Chondrocyte (in vitro differentiated cells): Measurements from ENCODE around the gene SP6. TPM values are rescaled to one million over a fixed set of nuclear protein-coding genes. Genes with fewer than 3 reads are reported as not detected.
A peak's percentile ranks its signal among the peaks of the same experiment; 100 is the strongest.

Experiments
- DNase-seq: peaks from one replicate; pipeline ENCODE4 v3.0.0; 2021; ENCODE audit warnings: mixed read lengths, low spot score
- H3K27ac Mint-ChIP-seq: one replicate; pipeline ENCODE4 v1.8.0; 2021; ENCODE audit warnings: mild to moderate bottlenecking, moderate library complexity, mixed read lengths; ENCODE audit not compliant: unreplicated experiment
- H3K27me3 Mint-ChIP-seq: 2 replicates; pipeline ENCODE4 v1.8.0; 2021; ENCODE audit warnings: low read depth, mixed read lengths
- H3K36me3 Mint-ChIP-seq: 2 replicates; pipeline ENCODE4 v1.8.0; 2021; ENCODE audit warnings: low read depth, mixed read lengths
- H3K4me1 Mint-ChIP-seq: 2 replicates; pipeline ENCODE4 v1.8.0; 2021; ENCODE audit warnings: low read depth, mild to moderate bottlenecking, mixed read lengths
- H3K4me3 Mint-ChIP-seq: one replicate; pipeline ENCODE4 v1.8.0; 2021; ENCODE audit warnings: mild to moderate bottlenecking, moderate library complexity, mixed read lengths; ENCODE audit not compliant: unreplicated experiment
- H3K9me3 Mint-ChIP-seq: 2 replicates; pipeline ENCODE4 v1.8.0; 2021; ENCODE audit warnings: low read depth, mixed read lengths
- total RNA-seq: library from RNA; stranded (reverse); gene quantifications from 3 replicates; pipeline ENCODE4 v1.2.1, GENCODE V29; 2021
- TF ChIP-seq, protein P1 (sequence below): fragments of 200-600 bp; sonication (generic); IDR thresholded peaks from 2 replicates; pipeline ENCODE4 v1.5.0; 2021; ENCODE audit warnings: antibody characterized with exemption, mild to moderate bottlenecking, moderate library complexity

SP6 gene
- total RNA-seq, 1 donor from 2014 or later = 0.05 TPM

DNA sequence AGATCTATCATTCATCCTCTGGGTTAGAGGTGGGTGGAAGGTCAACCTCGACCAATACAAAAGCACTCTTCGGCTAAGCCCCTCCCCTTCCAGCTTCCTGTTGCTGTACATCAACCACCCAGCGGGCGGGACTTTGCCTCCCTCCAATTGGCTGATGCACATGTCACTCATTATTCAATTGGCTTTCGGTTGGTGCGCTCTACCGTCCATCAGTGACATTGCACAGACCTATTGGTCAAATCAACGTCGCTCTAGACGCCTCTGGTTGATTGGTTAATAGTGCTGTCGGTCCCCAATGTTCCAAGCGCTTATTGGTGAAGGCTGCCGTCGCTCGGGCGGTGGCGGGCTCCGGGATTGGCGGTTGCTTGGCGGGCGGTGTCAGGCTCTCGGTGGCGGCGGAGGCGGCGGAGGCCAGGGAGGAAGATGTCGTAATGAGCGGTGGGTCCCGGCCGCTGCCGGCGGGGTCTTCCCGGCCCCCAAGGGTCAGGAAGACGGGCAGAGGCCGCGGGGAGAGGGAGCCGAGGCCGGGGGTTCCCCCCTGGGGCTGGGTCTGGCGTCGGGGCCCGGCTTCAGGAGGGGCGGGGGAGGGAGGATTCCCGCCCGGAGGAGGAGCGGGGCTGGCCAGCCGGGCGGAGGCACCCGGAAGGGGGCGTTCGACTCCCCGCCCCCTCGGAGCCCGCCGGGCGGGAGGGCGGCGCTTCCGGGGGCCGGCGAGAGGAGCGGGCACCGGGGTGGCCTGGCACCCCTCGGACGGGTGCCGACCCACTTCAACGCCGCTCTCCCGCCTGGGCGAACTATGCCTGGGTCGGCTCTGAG lies 45.1 kb upstream of the SP6 start, which contains the start of gene SP2:
Gene SP2 (plus strand): TSS at position 381 of the 816 bp plus-strand sequence. CDS start 51 bp downstream, at position 432.
- H3K36me3 Mint-ChIP-seq = no peaks in the 10 kb centered on the region
- TF ChIP-seq, protein P1, sequence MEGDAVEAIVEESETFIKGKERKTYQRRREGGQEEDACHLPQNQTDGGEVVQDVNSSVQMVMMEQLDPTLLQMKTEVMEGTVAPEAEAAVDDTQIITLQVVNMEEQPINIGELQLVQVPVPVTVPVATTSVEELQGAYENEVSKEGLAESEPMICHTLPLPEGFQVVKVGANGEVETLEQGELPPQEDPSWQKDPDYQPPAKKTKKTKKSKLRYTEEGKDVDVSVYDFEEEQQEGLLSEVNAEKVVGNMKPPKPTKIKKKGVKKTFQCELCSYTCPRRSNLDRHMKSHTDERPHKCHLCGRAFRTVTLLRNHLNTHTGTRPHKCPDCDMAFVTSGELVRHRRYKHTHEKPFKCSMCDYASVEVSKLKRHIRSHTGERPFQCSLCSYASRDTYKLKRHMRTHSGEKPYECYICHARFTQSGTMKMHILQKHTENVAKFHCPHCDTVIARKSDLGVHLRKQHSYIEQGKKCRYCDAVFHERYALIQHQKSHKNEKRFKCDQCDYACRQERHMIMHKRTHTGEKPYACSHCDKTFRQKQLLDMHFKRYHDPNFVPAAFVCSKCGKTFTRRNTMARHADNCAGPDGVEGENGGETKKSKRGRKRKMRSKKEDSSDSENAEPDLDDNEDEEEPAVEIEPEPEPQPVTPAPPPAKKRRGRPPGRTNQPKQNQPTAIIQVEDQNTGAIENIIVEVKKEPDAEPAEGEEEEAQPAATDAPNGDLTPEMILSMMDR = peak; percentile 61
- H3K27me3 Mint-ChIP-seq = no peaks in the 10 kb centered on the region
- peaks cover 38% of the 10 kb centered on the region for H3K4me1 Mint-ChIP-seq
- peak; percentile 100 for DNase-seq
- H3K27ac Mint-ChIP-seq = peak within 1 kb of the TSS; percentile 94
- no peaks in the 10 kb centered on the region for H3K9me3 Mint-ChIP-seq
- H3K4me3 Mint-ChIP-seq = peak within 1 kb of the TSS; percentile 94

DNA sequence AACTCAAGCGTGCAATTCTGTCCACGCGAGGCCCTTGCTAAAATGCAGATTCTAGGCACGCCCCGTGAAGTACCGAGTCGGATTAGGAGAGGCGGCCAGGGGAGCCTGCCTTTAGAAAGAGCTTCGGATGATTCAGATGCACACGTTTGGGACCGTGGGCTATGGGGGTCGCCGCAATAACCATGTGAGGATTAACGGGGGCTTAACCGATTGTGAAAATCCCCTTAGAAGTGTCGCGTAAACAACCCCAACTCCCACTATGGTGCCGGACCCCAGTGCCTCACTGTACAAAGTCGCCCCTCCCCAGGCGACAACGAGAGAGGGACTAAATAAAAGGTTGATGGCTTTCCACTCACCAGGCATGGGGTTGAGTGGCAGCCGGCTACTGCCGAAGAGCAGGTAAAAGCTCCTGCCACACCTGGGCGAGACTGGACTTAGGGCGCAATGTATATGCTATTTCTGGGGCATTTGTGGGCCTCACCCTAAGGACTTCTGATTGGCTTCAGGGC lies 44.4 kb upstream of the SP6 start:
- H3K27me3 Mint-ChIP-seq = no peaks in the 10 kb centered on the region
- DNase-seq = no peak
- H3K4me1 Mint-ChIP-seq = peaks cover 31% of the 10 kb centered on the region
- H3K4me3 Mint-ChIP-seq = peak overlapping the region; percentile 94
- H3K9me3 Mint-ChIP-seq = no peaks in the 10 kb centered on the region
- H3K36me3 Mint-ChIP-seq = no peaks in the 10 kb centered on the region
- peak overlapping the region; percentile 94 for H3K27ac Mint-ChIP-seq
- TF ChIP-seq, protein P1 = no peak

DNA sequence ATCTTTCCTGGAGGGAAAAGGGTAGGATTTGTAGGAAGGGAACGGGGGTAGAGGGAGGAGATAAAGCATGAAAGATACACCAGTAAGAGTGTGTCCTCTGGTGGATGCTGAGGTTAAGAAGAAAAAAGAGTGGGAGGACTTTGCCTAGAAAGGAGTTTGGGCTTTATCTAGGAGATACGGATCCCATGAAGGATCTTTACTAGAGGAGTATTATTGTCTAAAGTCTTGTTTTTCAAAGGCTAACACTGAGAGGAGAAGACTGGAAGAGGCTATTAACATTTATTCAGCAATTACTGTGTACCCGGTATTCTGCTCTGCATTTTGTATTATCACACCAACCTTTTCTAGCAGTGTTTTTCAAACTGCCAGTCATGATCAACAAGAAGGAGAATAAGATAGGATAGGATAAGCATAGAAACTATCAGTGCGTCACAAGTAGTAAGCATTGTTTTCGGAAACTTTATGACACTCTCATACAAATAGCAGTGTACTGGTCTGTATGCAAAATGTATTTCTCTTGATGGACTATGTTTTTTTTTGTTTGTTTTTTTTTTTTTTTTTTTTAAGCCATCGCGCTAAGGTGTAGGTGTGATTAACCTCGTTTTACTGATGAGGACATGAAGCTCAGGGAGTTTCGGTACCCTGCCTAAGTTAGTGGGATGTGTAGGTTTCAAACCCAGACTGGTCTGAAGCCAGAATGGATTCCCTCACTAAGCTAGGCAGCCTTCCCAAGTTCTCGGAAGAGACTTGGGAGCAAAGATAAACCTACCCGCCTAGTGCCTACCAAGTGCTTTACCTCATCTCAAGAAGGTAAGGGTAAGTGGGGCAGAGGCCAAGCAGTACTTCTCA lies 43.8 kb upstream of the SP6 start:
- Mint-ChIP-seq H3K36me3 (no peaks in the 10 kb centered on the region), H3K27me3 (no peaks in the 10 kb centered on the region), H3K4me1 (peaks cover 25% of the 10 kb centered on the region), H3K27ac (peak overlapping the region; percentile 94), H3K9me3 (no peaks in the 10 kb centered on the region), H3K4me3 (peak overlapping the region; percentile 94)
- TF ChIP-seq, protein P1 = peak; percentile 3
- no peak for DNase-seq

DNA sequence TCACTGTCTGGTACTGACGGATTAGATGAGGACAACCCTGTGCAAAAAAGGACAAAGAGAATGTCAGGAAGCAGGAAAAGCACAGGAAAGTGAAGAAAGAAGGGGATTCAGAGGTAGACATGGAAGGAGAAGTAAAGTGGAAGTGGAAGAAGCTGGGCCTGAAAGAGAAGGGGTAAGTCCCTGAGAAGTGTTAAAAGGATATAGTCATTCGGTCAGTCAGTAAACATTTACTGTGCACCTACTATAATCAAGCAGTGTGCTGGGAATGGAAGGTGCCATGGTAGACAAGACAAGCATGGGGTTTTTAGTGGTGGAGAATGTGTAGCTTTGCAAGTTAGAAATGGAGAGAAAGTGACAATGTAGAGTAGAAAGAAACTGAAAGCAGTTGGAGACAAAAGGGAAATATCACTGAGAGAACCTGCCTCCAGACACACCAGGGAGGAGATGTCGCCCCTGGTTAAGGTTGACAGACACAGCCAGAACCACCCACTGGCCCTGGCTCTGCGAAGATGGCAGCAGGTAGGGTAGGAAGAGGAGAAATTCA lies 40.7 kb upstream of the SP6 start:
- Mint-ChIP-seq H3K27ac (no peak overlapping the region), H3K36me3 (no peaks in the 10 kb centered on the region), H3K4me3 (no peak overlapping the region), H3K4me1 (peaks cover 10% of the 10 kb centered on the region), H3K27me3 (no peaks in the 10 kb centered on the region), H3K9me3 (no peaks in the 10 kb centered on the region)
- TF ChIP-seq, protein P1 = no peak
- DNase-seq = no peak
